C4-2B (cell line): ENCODE results near the gene PPIL1.
"Not testable (repeated sequence)": the region's sequence is repeated elsewhere in the genome, so short reads cannot be mapped to it uniquely, and the experiment has no call there.

Source experiments
- H3K27ac ChIP-seq: fragments of 450-650 bp; 2 replicates; pipeline ENCODE4 v1.5.1; 2017
- ZFX ChIP-seq: fragments of 450-650 bp; IDR thresholded peaks from 2 replicates; pipeline ENCODE4 v1.6.1; 2017
- TF ChIP-seq, protein P1 (sequence below): fragments of 450-650 bp; conservative IDR thresholded peaks from 2 replicates; pipeline ENCODE4 v1.5.1; 2017; ENCODE audit warnings: mild to moderate bottlenecking

PPIL1 gene

DNA sequence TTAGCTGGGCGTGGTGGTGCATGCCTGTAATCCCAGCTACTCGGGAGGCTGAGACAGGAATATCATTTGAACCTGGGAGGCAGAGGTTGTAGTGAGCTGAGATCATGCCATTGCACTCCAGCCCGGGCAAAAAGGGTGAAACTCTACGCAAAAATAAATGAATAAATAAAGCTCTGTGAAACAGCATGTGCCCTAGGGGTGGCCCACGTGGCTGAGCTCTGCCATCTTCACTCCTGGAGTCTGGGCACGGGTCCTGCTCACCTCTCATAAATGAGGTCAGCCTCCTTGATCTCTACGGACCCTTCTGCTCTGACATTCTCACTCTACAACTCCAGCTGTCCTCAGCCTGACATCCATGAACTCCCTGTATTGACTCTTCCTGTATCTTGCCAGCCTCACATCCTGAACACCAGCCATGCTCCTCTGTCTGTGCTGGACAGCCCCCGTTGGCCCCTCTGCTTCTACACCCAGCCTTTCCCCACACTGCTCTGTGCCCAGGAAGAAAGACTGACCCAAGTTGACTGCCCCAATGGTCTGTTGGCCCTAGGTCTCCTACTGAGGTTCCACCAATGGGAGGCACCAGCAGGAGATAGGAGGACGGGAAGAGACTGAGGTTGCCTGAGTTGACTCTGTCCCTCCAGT lies 57.3 kb downstream of the PPIL1 start:
- no peak overlapping the region for H3K27ac ChIP-seq
- TF ChIP-seq ZFX, result no peak
- TF ChIP-seq, protein P1, sequence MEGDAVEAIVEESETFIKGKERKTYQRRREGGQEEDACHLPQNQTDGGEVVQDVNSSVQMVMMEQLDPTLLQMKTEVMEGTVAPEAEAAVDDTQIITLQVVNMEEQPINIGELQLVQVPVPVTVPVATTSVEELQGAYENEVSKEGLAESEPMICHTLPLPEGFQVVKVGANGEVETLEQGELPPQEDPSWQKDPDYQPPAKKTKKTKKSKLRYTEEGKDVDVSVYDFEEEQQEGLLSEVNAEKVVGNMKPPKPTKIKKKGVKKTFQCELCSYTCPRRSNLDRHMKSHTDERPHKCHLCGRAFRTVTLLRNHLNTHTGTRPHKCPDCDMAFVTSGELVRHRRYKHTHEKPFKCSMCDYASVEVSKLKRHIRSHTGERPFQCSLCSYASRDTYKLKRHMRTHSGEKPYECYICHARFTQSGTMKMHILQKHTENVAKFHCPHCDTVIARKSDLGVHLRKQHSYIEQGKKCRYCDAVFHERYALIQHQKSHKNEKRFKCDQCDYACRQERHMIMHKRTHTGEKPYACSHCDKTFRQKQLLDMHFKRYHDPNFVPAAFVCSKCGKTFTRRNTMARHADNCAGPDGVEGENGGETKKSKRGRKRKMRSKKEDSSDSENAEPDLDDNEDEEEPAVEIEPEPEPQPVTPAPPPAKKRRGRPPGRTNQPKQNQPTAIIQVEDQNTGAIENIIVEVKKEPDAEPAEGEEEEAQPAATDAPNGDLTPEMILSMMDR, result no peak

DNA sequence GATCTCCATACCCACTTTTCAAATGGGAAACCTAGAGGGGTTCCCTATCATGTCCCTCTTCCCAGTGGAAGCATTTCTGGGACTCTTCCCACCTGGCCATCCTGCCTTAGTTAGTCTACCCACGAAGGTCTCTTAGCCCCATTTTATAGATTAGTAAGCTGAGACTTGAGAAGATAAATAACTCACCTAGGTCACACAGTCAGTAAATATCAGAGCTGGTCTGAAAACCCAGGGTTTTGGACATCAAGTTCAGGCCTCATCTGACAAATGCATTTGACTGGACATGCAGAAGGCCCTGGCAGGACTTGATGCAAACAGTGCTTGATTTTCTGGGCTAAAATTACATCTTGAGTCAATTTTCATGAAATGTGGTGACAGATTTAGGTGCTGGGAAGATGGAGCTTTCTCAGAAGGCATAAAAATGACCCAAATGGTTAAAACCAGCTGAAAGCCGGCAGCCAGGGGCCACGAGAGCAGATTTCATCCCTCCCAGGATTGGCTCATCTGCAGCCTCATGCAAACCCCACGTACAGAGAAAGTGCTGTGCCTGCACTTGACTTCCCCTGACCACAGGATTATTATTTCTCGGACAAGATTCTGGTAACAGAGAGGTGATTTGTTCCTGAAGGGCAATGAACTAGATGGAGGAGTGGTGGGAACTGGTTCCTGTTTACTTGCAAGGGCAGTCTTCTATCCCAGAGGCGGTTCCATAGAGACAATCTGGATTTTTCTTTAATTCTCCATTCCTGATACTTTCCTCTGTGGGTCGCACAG lies 58.5 kb downstream of the PPIL1 start:
- H3K27ac ChIP-seq, result no peak overlapping the region
- TF ChIP-seq, protein P1, result no peak
- no peak for TF ChIP-seq ZFX

DNA sequence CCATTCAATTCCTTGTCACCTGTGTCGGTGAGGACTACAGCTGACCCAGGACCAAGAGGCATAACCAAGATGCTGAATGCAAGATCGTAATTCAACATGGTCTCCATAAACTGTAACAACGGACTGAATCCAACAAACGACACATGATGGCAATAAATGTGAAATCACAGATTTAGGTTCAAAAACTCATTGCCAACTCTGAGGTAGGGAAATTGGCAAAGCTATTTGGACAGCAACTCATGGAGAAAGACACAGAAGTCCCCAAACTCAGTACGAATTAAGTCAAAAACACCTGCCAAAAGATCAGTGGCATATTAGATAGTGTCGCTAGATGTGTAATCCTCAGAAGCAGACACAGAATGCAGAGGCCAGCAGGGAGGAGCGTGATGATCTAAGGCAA lies 60.4 kb downstream of the PPIL1 start:
- H3K27ac ChIP-seq, result no peak overlapping the region
- TF ChIP-seq, protein P1, result no peak
- TF ChIP-seq ZFX, result no peak

DNA sequence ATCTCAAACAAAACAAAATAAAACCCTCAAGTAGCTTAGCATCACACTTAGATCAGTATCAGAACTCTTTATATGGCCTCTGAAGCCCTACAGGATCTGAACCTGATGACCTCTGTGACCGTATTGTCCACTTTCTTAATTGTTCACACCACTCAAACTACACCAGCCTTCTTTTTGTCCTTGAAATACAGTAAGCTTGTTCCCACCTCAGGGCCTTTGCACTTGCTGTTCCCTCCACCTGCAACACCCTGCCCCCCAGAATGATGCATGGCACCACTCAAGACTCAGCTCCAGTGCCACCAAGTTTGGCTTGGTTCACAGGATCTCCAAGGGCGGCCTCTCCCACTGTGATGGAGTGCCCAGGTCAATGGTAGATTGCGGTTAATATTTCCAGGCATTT lies 61.1 kb downstream of the PPIL1 start:
- H3K27ac ChIP-seq, result no peak overlapping the region
- TF ChIP-seq, protein P1, result no peak
- TF ChIP-seq ZFX, result no peak

DNA sequence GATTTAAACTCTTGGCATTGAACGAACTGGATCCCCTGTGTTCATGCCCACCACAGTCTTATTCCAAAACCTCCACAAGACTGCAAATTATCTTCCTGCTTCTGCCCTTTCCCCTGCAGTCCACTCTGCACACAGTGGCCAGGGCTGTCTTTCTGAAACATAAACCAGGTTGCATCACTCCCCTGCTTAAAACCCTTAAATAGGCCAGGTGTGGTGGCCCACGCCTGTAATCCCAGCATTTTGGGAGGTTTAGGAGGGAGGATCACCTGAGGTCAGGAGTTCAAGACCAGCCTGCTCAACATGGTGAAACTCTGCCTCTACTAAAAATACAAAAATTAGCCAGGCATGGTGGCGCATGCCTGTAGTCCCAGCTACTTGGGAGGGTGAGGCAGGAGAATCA lies 61.6 kb downstream of the PPIL1 start:
- H3K27ac ChIP-seq, result not testable (repeated sequence)

DNA sequence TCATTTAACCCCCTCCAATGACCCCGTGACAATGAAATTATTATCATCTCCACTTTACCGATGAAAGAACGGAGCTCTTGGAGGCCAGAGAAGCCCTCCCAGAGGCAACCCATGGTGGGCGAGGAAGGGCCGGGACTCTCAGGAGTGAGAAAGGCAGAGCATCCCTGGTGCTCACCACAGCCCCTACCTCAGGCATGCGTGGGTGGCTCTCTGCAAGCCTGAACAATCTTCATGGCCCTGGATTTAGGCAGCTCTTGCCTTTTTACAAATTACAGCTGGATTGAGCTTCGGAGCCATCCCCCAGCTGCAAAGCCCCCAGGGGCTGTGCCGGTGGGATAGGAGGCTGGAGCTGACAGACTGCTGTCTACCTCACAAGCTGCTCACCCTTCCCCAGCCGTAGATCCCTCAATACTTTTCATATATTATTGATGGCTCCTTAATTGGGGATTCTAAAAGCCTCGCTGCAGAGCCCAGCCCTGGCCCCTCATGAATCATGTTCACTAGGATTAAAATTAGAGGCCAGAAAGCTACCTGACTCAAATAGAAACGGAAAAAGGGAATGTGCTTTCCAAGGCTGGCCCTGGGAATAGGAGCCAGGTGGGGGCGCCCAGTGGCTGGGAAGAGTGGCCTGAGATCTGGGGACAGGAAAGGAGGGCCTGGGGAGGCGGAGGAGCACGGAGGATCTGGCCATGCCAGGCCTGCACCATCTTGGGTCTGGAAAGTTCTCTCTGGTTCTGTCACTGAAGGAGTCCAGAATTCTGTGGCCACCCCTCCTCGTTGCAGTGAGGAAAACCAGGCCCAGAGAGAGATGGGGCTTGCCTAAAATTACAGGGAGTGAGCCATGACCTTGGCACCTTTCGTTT lies 64.4 kb downstream of the PPIL1 start:
- H3K27ac ChIP-seq, result no peak overlapping the region
- TF ChIP-seq, protein P1, result no peak
- no peak for TF ChIP-seq ZFX

DNA sequence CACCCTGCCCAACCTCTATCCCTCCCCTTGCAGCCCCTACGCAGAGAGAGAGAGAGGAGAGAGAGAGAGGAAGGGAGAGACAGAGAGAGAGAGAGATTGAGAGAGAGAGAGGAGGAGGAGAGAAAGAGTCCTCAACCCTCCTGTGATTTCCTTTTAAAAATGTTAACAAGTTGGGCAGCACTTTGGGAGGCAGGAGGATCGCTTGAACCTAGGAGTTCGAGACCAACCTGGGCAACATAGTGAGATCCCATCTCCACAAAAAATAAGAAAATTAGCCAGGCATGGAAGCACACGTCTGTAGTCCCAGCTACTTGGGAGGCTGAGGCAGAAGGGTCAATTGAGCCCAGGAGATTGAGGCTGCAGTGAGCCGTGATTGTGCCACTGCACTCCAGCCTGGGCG lies 65.4 kb downstream of the PPIL1 start:
- H3K27ac ChIP-seq, result no peak overlapping the region
- TF ChIP-seq ZFX, result no peak
- TF ChIP-seq, protein P1, result no peak
